CD4-positive, alpha-beta T cell treated with Interleukin-4 for 4 hours (primary cell): ENCODE measurements around the gene WNK2.

Source experiments
- DNase-seq: peaks from one replicate; pipeline ENCODE4 v3.0.0-alpha.2; 2020

The WNK2 gene

GRCh38 chr9:93186215-93186945 lies 2.4 kb downstream of the WNK2 start:
- no peak for DNase-seq

DNA sequence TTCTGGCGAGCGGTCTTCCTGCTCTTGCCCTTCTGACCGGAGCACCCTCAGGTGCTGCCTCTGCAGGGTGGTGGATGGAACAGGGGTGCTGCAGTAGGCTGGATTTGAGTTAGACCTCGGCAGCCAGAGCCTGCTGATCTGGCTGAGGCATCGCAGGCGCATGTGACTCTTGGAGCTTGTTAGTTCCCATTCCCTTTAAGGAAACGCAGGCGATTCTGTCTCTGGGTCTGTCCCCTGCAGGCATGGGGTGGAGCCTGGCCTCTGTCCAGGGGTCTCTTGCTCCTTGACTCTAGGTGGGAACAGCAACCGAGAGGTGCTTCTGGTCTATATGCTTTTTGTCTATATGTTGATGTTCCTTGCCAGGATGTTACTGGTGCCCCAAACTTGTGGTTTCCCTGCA lies 3.1 kb downstream of the WNK2 start:
- DNase-seq = no peak

- no peak for DNase-seq
These were observed 3.6 kb downstream of the WNK2 start for GRCh38 chr9:93187574-93187973.

GRCh38 chr9:93188426-93189368 lies 4.8 kb downstream of the WNK2 start:
- DNase-seq = no peak

DNA sequence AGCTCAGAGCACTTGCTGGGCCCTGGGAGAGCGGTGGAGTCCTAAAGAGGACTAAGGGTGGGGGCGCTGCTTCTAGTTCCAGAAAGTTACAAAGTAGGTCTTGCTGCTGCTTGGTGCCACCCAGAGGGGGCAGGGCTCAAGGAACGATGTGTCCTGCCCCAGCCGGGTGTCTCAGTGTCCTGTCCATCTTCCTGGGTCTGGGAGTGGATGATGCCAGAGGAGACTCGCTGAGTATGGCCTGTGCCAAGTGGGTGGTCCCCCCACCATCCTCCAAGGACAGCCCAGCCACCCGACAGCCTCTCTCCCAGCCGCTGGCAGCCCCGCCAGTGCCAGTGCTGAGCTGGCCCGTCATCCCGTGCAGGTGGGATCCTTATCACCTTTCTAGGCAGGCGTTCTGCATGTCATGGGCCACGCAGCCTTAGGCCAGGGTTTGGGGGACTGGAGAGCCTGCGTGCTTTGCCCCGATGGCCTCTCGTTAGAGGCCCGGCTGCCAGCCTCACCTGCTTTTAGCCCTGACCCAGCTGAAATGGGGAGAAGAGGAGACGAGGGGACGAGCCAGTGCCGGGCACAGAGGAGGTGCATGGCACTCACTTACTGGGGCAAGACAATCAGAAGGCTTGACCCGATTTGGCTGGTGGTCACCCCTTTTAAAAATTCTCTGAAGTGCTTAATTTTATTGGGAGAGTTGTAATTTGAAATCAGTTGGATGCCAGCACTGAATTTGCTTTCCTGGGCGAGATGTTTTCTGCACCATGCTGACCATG lies 5.6 kb downstream of the WNK2 start:
- no peak for DNase-seq

DNA sequence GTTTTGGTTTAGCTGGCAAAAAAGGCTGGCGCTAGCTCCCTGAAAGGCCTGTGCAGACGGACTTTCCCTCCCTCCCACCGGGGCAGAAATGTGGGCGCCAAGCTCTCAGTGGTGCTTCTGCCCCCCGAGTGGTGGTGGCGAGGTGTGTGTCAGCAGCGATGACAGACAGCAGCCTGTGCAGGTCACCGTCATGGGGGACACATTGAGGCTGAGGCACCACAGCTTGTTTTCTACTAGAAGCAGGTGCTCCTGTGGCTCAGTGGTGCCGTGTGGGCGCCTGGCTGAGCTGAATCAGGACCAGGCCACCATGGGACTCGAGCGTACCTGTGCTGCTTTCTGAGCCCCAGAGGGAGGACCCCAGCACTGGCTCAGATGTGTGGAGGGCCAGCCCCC lies 6.2 kb downstream of the WNK2 start:
- no peak for DNase-seq

DNA sequence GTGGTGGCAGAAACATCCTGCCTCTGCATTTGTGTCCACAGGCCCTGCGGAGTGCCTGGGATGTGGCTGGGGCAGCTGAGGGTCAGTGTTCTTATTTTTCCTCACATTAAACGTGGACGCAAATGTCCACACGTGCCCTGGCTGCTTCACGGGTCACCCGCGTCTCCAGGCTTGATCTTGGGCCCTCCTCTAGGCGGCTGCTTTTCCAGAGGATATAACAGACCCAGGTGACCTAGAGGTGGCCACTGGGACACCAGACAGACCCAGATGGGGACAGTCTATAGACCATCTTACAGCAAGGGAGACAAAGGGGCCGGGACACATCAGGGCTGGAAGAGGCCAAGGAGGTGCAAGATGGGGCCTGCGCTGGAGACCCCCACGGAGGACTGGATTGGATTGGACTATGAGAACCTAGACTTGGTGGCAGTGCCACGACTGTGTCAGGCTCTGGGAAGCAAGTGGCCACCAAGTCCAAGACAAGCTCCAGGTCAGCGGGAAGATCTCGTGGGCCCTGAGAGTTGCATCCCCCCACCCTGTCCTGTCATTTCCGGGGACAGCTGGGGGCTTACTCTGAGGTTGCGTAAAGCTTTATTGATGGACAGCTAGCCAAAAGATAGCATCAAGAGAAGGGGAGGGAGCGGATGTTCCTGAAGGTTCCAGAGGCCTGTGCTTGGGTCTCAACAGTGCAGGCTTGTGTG lies 6.9 kb downstream of the WNK2 start:
- DNase-seq = no peak

- DNase-seq = no peak
These were observed 7.4 kb downstream of the WNK2 start for GRCh38 chr9:93191354-93191660.

GRCh38 chr9:93192721-93193387 lies 8.9 kb downstream of the WNK2 start:
- no peak for DNase-seq

- no peak for DNase-seq
These were observed 9.7 kb downstream of the WNK2 start for GRCh38 chr9:93193388-93194220.

- no peak for DNase-seq
These were observed 10.3 kb downstream of the WNK2 start for GRCh38 chr9:93194221-93194625.

- DNase-seq = no peak
These were observed 10.7 kb downstream of the WNK2 start for GRCh38 chr9:93194641-93195040.

DNA sequence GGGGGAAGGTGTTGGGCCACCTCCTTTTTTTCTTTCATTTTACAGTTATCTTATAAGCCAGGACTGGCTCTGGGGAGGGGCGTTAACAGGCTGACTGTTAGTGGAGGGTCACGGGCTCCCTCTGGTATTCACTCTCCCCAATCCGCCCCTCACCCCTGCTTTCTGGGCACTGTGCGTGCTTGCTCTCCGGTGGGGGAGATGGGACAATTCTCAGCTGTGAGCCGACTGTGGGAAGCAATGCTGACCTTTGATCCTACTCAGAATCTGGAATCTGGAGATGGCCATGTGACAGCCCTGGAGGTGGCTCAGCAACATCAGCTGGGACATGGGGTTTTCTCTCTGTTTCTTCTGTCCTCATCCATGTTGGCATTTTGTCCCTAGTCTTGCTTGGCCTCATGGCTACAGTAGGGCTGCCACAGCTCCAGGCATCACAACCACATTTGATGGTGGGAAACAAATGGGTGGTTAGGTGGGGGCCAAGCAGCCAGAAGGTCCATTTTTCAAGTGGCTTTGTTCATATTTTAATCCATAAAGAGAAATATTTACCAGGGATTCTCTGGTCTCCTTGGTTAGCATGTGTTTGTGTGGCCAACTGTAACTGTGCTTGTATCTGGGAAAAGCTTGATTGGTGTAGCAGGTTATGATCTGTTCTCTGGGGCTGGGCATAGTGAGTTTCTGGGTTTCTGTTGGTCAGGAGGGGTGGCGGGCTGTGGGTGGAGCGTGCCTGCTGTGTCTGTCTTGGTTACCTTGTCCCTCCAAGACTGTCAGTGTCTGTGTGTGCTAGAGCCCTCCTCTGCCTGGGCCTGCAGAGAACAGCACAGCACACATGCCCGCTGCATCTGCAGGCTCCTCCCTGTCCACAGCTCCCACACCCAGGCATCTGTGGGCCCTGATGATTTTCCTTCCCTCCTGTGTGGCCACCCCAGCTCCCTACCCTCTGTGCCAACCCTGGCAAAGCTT lies 12.4 kb downstream of the WNK2 start:
- no peak for DNase-seq

- no peak for DNase-seq
These were observed 13.7 kb downstream of the WNK2 start for GRCh38 chr9:93197670-93198069.

- no peak for DNase-seq
These were observed 14.3 kb downstream of the WNK2 start for GRCh38 chr9:93198117-93198837.

DNA sequence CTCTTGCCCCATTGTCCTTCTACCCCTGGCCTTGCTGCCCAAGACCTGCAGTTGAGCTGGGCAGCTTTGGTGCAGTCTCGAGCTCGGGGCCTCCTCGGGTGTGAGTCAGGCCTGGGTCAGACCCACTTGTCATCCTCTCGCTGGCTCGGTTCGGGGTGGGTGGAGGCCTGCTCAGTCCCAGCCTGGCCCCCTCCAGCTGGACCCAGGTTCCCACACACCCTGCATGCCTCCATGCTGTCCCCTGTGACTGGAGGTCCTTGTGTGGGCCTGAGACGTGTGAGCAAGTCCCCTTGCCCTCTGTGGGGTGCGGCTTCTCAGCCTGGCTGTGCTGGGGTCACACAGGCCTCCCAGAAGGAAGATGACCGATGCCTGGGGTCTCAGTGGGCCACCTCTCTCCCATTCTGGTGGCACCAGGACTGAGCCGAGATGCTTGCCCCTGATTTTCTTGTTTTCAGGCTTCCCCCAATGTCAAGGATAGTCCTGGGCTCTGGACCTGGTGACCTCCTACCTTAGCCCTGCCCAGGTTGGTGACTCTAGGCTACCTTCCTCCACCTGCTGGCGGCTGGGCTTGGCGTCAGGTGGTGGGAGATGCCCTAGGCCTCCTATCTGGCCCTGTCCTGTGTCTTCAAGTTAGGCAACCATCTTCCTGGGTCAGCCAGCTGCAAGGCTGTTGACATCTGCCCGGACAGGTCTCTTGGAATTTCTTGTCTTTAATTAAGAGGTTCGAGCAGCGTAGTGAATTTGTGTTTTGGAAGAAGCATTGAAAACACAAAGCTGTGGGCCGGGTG lies 15.1 kb downstream of the WNK2 start:
- DNase-seq = no peak

DNA sequence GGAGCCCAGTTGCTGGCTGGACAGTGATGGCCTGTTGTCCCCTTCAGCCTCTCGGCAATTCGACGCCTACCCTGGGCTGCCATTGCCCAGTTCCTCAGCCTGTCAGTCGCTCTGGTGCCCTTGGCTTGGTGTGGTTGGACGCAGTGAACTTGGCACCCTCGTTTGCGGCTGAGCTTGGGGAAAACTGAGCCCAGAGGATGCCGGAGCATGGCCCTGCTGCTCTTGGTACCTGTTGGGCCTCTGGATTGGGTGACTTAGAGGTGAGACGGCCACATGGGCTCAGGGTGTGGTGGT lies 16.5 kb downstream of the WNK2 start:
- no peak for DNase-seq

DNA sequence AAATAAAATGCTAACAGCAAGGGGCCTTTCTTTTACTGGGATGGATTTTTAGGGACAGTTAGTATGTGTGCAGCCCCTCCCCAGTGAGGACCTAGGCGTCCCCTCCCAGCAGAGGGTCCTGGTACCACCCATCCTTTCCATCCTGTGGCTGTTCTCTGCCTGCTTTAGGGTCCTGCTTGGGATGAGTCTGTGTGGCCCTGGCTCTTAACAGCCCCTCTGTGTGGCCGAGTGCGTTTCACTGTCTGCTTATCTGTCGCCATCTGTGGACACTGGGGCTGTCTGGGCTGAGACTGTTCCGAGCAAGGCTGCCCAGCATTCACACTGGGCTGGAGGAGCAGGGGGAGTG lies 17.0 kb downstream of the WNK2 start:
- no peak for DNase-seq
